Loucy (cell line): ENCODE data around the gene SYCP2L.

Source experiments
- H2AFZ ChIP-seq: fragments of 200-600 bp; sonication (generic); 2 replicates; pipeline ENCODE4 v1.6.0; 2016; ENCODE audit warnings: antibody characterized with exemption, mild to moderate bottlenecking, low read length, moderate library complexity
- H3F3A ChIP-seq: fragments of 200-600 bp; 2 replicates; pipeline ENCODE4 v1.6.0; 2016; ENCODE audit warnings: antibody characterized with exemption, low read depth, mild to moderate bottlenecking
- H3K27me3 ChIP-seq: fragments of 200-600 bp; sonication (generic); 2 replicates; pipeline ENCODE4 v1.6.1; 2014; ENCODE audit warnings: low read length, mild to moderate bottlenecking; ENCODE audit not compliant: insufficient read depth, poor library complexity, severe bottlenecking
- H3K36me3 ChIP-seq: fragments of 200-600 bp; sonication (generic); 2 replicates; pipeline ENCODE4 v1.6.1; 2016; ENCODE audit warnings: low read length; ENCODE audit not compliant: insufficient read depth
- H3K4me1 ChIP-seq: fragments of 200-600 bp; sonication (generic); 2 replicates; pipeline ENCODE4 v1.5.1; 2014; ENCODE audit warnings: low read length, mild to moderate bottlenecking; ENCODE audit not compliant: insufficient read depth, poor library complexity, severe bottlenecking
- H3K4me2 ChIP-seq: fragments of 200-600 bp; sonication (generic); 2 replicates; pipeline ENCODE4 v1.6.0; 2014; ENCODE audit warnings: antibody characterized with exemption, low read length, low read depth, mild to moderate bottlenecking; ENCODE audit not compliant: poor library complexity, severe bottlenecking
- H3K4me3 ChIP-seq: fragments of 200-600 bp; sonication (generic); 2 replicates; pipeline ENCODE4 v1.5.1; 2014; ENCODE audit warnings: low read length, mild to moderate bottlenecking, mixed read lengths; ENCODE audit not compliant: poor library complexity, severe bottlenecking
- H3K79me2 ChIP-seq: fragments of 200-600 bp; sonication (generic); 2 replicates; pipeline ENCODE4 v1.6.1; 2014; ENCODE audit warnings: low read length; ENCODE audit not compliant: insufficient read depth
- H3K9ac ChIP-seq: fragments of 200-600 bp; sonication (generic); 2 replicates; pipeline ENCODE4 v1.6.0; 2014; ENCODE audit warnings: mild to moderate bottlenecking, low read depth, low read length, moderate library complexity; ENCODE audit not compliant: poor library complexity, severe bottlenecking
- H3K9me2 ChIP-seq: fragments of 200-600 bp; sonication (generic); replicated peaks from 2 replicates; pipeline ENCODE4 v1.6.1; 2016; ENCODE audit warnings: low read depth, low read length, mixed read lengths
- H3K9me3 ChIP-seq: fragments of 200-600 bp; sonication (generic); 2 replicates; pipeline ENCODE4 v1.6.1; 2014; ENCODE audit warnings: mild to moderate bottlenecking, antibody characterized with exemption, low read length, low read depth; ENCODE audit not compliant: insufficient read depth
- H4K20me1 ChIP-seq: fragments of 200-600 bp; sonication (generic); 2 replicates; pipeline ENCODE4 v1.6.0; 2014; ENCODE audit warnings: antibody characterized with exemption, low read length, mild to moderate bottlenecking; ENCODE audit not compliant: insufficient read depth, poor library complexity, severe bottlenecking
- CTCF ChIP-seq: fragments of 200-600 bp; sonication (generic); conservative IDR thresholded peaks from 2 replicates; pipeline ENCODE4 v1.5.1; 2014; ENCODE audit warnings: mild to moderate bottlenecking, antibody characterized with exemption, low read length
- EZH2phosphoT487 ChIP-seq: fragments of 200-600 bp; IDR thresholded peaks from 2 replicates; pipeline ENCODE4 v1.6.1; 2018; ENCODE audit warnings: antibody characterized with exemption, mild to moderate bottlenecking, moderate library complexity, borderline replicate concordance

Gene SYCP2L

GRCh38 chr6:11015102-11015501 is 128.2 kb downstream of the SYCP2L start:
- no peak overlapping the region for H3K4me3 ChIP-seq
- H2AFZ ChIP-seq, result no peak overlapping the region
- no peaks in the 10 kb centered on the region for H3K79me2 ChIP-seq
- H3K4me1 ChIP-seq, result no peaks in the 10 kb centered on the region
- no peaks in the 10 kb centered on the region for H3K9me3 ChIP-seq
- H3K9me2 ChIP-seq, result no peaks in the 10 kb centered on the region
- H3K36me3 ChIP-seq, result no peaks in the 10 kb centered on the region
- H3K4me2 ChIP-seq, result no peak overlapping the region
- TF ChIP-seq CTCF (no peak), EZH2phosphoT487 (no peak)
- no peak overlapping the region for H3K9ac ChIP-seq
- H3F3A ChIP-seq, result no peaks in the 10 kb centered on the region
- no peaks in the 10 kb centered on the region for H3K27me3 ChIP-seq
- no peaks in the 10 kb centered on the region for H4K20me1 ChIP-seq

GRCh38 chr6:11016452-11016851 is 129.6 kb downstream of the SYCP2L start:
- Histone ChIP-seq H3K36me3 (no peaks in the 10 kb centered on the region), H2AFZ (no peak overlapping the region), H3K4me1 (no peaks in the 10 kb centered on the region), H3K9me2 (no peaks in the 10 kb centered on the region), H3K27me3 (no peaks in the 10 kb centered on the region), H3K9me3 (no peaks in the 10 kb centered on the region), H3F3A (no peaks in the 10 kb centered on the region), H3K4me2 (no peak overlapping the region), H3K4me3 (no peak overlapping the region), H3K79me2 (no peaks in the 10 kb centered on the region), H4K20me1 (no peaks in the 10 kb centered on the region), H3K9ac (no peak overlapping the region)
- TF ChIP-seq CTCF, result no peak
- no peak for TF ChIP-seq EZH2phosphoT487

- Histone ChIP-seq H3K79me2 (no peaks in the 10 kb centered on the region), H3F3A (no peaks in the 10 kb centered on the region), H3K9ac (no peak overlapping the region), H2AFZ (no peak overlapping the region), H3K4me1 (no peaks in the 10 kb centered on the region), H4K20me1 (no peaks in the 10 kb centered on the region), H3K9me2 (no peaks in the 10 kb centered on the region), H3K4me3 (no peak overlapping the region), H3K4me2 (no peak overlapping the region), H3K27me3 (no peaks in the 10 kb centered on the region), H3K36me3 (no peaks in the 10 kb centered on the region), H3K9me3 (no peaks in the 10 kb centered on the region)
- no peak for TF ChIP-seq EZH2phosphoT487
- no peak for TF ChIP-seq CTCF
Measured at GRCh38 chr6:11017090-11017489, 130.2 kb downstream of the SYCP2L start.
